A673 (cell line): ENCODE data around the gene CLSTN2. TPM values are rescaled to one million over a fixed set of nuclear protein-coding genes. Genes with fewer than 3 reads are reported as not detected.

Experiments used
- BruUV-seq: library from RNA; stranded (reverse); fragments of 400-500 nt; replicated peaks from 2 replicates; lab custom pipeline; 2021; lab: Mats Ljungman, UMichigan
- CTCF ChIA-PET: fragments of 300-600 bp; sonication (Branson Sonifier 250); formaldehyde crosslinking; loops from one replicate; lab custom pipeline; 2022; ENCODE audit warnings: antibody characterized with exemption; lab: Charles Lee
- POLR2A ChIA-PET: fragments of 300-600 bp; sonication (Branson Sonifier 250); formaldehyde crosslinking; loops from one replicate; lab custom pipeline; 2022; ENCODE audit warnings: antibody characterized with exemption; ENCODE audit not compliant: low non-redundant PET; lab: Charles Lee
- DNase-seq: peaks from one replicate; pipeline ENCODE4 v3.0.0-alpha.2; 2015; ENCODE audit warnings: low spot score
- H3K27ac ChIP-seq: fragments of 200-600 bp; sonication (generic); 2 replicates; pipeline ENCODE4 v1.5.1; 2016; ENCODE audit warnings: mixed run types, low read depth, mild to moderate bottlenecking, mixed read lengths, antibody characterized with exemption, low read length; ENCODE audit not compliant: poor library complexity, severe bottlenecking
- H3K27me3 ChIP-seq: fragments of 200-600 bp; sonication (generic); replicated peaks from 2 replicates; pipeline ENCODE4 v1.6.1; 2017; ENCODE audit warnings: mixed run types, low read depth, mild to moderate bottlenecking, mixed read lengths, antibody characterized with exemption, low read length; ENCODE audit not compliant: insufficient read depth, poor library complexity
- H3K36me3 ChIP-seq: fragments of 200-600 bp; sonication (generic); 2 replicates; pipeline ENCODE4 v1.6.1; 2016; ENCODE audit warnings: mixed run types, mild to moderate bottlenecking, mixed read lengths, antibody characterized with exemption, low read length; ENCODE audit not compliant: insufficient read depth, poor library complexity, severe bottlenecking
- H3K4me1 ChIP-seq: fragments of 200-600 bp; sonication (generic); 2 replicates; pipeline ENCODE4 v1.6.1; 2017; ENCODE audit warnings: mixed run types, mild to moderate bottlenecking, mixed read lengths, antibody characterized with exemption, low read length; ENCODE audit not compliant: insufficient read depth, poor library complexity, severe bottlenecking
- H3K4me3 ChIP-seq: fragments of 200-600 bp; sonication (generic); 2 replicates; pipeline ENCODE4 v1.5.1; 2016; ENCODE audit warnings: low read depth, mixed run types, mild to moderate bottlenecking, mixed read lengths, low read length; ENCODE audit not compliant: poor library complexity, severe bottlenecking
- H3K9me3 ChIP-seq: fragments of 200-600 bp; sonication (generic); 2 replicates; pipeline ENCODE4 v1.6.1; 2016; ENCODE audit warnings: mixed run types, low read depth, mild to moderate bottlenecking, mixed read lengths, antibody characterized with exemption, low read length; ENCODE audit not compliant: poor library complexity, severe bottlenecking
- EZH2 ChIP-seq: fragments of 200-600 bp; sonication (generic); IDR thresholded peaks from 2 replicates; pipeline ENCODE4 v1.6.1; 2017; ENCODE audit warnings: borderline replicate concordance, low read depth, mild to moderate bottlenecking, mixed read lengths, antibody characterized with exemption, low read length; ENCODE audit not compliant: poor library complexity, severe bottlenecking
- intact Hi-C: fragments of 100-400 bp; cut with micrococcal nuclease; formaldehyde crosslinking; loops from one replicate; pipeline ENCODE4 v1.10.0; 2022; ENCODE audit not compliant: unreplicated experiment
- total RNA-seq: library from RNA; stranded (reverse); gene quantifications from 2 replicates; pipeline ENCODE4 v1.2.3, GENCODE V29; 2021
- TF ChIP-seq, protein P1 (sequence below): fragments of 300-800, 200-600 bp; sonication (generic); conservative IDR thresholded peaks from 2 replicates; pipeline ENCODE4 v1.5.1; 2017; ENCODE audit warnings: low read depth, mild to moderate bottlenecking, antibody characterized with exemption, low read length, moderate library complexity, mixed read lengths

Gene CLSTN2
- total RNA-seq, 1 experiment from 2014 or later = 50.7 TPM

DNA sequence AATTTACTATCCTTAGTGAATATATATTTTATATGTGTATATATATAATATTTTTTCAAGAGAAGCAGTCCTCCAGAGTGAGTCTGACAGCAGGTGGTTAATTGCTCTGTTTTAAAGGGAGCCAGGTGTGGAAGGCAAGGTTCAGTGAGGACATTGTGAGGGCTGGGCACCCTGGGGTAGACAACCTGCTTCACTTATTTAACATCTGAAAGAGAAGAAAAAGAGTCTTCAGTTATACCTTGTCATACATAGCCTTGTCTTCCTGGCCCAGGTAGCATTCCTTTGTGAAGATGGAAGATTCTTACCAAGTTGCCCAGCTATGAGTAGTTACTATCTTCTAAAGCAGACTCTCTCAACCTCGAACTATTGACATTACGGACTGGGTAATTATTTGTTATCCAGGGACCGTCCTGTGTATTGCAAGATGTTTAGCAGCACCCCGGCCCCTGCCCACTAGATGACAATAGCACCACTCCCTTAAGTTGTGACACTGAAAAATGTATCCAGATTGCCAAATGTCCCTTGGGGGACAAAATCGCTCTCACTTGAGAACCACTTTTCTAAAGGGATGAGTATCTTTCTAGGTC is 406.9 kb downstream of the CLSTN2 start:
- TF ChIP-seq, protein P1, sequence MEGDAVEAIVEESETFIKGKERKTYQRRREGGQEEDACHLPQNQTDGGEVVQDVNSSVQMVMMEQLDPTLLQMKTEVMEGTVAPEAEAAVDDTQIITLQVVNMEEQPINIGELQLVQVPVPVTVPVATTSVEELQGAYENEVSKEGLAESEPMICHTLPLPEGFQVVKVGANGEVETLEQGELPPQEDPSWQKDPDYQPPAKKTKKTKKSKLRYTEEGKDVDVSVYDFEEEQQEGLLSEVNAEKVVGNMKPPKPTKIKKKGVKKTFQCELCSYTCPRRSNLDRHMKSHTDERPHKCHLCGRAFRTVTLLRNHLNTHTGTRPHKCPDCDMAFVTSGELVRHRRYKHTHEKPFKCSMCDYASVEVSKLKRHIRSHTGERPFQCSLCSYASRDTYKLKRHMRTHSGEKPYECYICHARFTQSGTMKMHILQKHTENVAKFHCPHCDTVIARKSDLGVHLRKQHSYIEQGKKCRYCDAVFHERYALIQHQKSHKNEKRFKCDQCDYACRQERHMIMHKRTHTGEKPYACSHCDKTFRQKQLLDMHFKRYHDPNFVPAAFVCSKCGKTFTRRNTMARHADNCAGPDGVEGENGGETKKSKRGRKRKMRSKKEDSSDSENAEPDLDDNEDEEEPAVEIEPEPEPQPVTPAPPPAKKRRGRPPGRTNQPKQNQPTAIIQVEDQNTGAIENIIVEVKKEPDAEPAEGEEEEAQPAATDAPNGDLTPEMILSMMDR = no peak
- TF ChIP-seq EZH2 = no peak
- BruUV-seq = no TSS peak
- H3K36me3 ChIP-seq = no peaks in the 10 kb centered on the region
- no peak for DNase-seq
- CTCF ChIA-PET = no interaction called here
- no peaks in the 10 kb centered on the region for H3K9me3 ChIP-seq
- no peaks in the 10 kb centered on the region for H3K27me3 ChIP-seq
- POLR2A ChIA-PET = no interaction called here
- H3K4me3 ChIP-seq = no peak overlapping the region
- intact Hi-C loops = no loop called here
- no peaks in the 10 kb centered on the region for H3K4me1 ChIP-seq
- H3K27ac ChIP-seq = no peak overlapping the region

DNA sequence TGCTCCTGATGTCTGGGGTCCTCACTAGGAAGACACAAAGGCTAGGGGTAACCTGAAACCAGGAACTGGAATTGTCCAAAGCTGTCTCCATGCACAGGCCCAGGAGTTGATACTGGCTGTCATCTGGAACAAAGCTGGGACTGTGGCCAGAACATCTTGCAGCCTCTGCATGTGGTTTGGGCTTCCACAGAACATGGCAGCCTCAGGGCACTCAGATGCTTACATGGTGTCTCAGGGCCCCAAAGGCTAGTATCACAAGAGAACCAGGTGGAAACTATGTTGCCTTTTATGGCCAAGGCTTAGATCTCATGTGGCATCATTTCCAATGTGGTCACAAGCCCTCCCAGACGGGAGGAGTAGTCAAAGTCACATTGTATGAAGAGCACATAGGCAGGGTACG is 407.7 kb downstream of the CLSTN2 start:
- ChIA-PET POLR2A (no interaction called here), CTCF (no interaction called here)
- no TSS peak for BruUV-seq
- no peaks in the 10 kb centered on the region for H3K36me3 ChIP-seq
- TF ChIP-seq, protein P1 = no peak
- TF ChIP-seq EZH2 = no peak
- intact Hi-C loops = no loop called here
- H3K9me3 ChIP-seq = no peaks in the 10 kb centered on the region
- no peak overlapping the region for H3K27ac ChIP-seq
- no peaks in the 10 kb centered on the region for H3K4me1 ChIP-seq
- DNase-seq = no peak
- no peak overlapping the region for H3K4me3 ChIP-seq
- no peaks in the 10 kb centered on the region for H3K27me3 ChIP-seq

DNA sequence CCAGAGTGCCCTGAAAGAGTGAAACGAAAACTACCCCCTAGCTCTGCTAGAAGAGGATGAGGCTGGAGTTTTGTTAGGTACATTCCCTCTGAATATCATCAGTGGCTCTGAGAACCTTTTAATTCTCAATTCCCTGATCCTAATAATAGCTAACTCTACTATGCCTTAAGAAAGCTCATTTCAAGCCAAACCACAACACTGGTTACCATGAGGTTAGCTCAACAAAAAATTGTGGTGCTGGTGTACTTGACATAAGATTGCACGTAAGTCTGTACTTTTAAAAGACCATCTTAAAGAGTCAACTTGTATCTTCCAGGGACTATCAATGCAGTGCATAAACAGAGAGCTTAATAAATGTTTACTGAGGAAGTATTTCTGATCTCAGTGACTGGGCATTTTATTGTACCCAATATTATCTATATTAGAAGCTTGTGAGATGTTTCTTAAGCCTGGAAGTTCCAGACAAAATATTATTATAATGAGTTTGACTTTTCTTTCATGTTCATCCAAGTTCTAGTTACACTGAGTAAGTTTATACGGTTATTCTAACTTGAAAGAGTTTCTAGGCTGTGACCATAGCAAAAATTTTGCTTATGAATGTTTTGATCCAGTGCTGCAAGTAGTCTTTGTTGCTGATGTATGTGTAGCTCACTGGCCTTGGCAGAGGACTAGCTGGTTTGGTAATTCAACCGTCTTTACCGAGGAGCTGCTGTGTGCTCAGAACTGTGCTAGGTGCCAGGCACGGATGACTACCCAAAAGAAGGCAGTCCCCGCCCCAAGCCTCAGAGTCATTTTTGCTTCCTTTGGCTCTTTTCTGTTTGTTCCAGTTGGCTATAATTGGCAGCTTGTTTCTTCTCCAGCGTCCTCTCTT is 408.5 kb downstream of the CLSTN2 start:
- intact Hi-C loops = no loop called here
- H3K27ac ChIP-seq = no peak overlapping the region
- no peaks in the 10 kb centered on the region for H3K36me3 ChIP-seq
- no peak overlapping the region for H3K4me3 ChIP-seq
- BruUV-seq = no TSS peak
- no peak for DNase-seq
- TF ChIP-seq EZH2 = no peak
- TF ChIP-seq, protein P1 = no peak
- no peaks in the 10 kb centered on the region for H3K27me3 ChIP-seq
- ChIA-PET POLR2A (interaction anchor here (0.6 kb wide), 1 partner anchor 889 kb away, joined by 6 read pairs; no protein-coding TSS in a partner anchor), CTCF (no interaction called here)
- no peaks in the 10 kb centered on the region for H3K4me1 ChIP-seq
- H3K9me3 ChIP-seq = no peaks in the 10 kb centered on the region
